Measurements from ENCODE around the gene IDH2. TPM values are rescaled to one million over a fixed set of nuclear protein-coding genes. Genes with fewer than 3 reads are reported as not detected.

The IDH2 gene
- total RNA-seq, 3 donors from 2014 or later (not counting 1 experiment from before 2014, with no cell fraction given), result 72.3 to 91.5 (median 81.0) TPM

DNA sequence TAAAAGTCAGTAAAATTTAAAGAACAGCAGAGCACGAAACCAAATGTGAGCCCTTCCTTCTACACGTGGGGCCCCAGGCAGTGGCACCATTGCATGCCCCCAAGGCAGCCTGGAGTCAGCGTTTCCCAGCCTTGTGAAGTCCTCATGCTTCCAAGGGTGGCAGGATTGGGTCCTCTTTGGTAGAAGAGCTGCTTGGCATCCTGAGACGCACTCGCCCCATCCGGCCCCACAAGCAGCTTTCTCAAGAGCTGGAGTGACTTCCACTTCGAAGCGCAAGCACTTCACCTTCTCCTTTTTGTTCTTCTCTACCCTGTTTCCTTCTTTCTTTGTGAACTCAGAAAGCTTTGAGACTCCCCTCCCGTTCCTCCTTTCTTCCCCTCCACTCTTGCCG lies 66.4 kb downstream of the IDH2 start:
- H3K27ac Mint-ChIP-seq, result peak overlapping the region; percentile 88 to 92
- Histone ChIP-seq H3K36me3 (ENCODE audit: control insufficient read depth, insufficient read depth, low read length) (no peaks in the 10 kb centered on the region), H3K4me1 (ENCODE audit: control insufficient read depth, insufficient read depth, low read length) (peaks cover 88% of the 10 kb centered on the region), H3K27me3 (ENCODE audit: control insufficient read depth, insufficient read depth, low read length) (no peaks in the 10 kb centered on the region), H3K9me3 (ENCODE audit: control insufficient read depth, insufficient read depth, low read length) (no peaks in the 10 kb centered on the region), H3K4me3 (ENCODE audit: low read length) (no peak overlapping the region), H3K27ac (ENCODE audit: low read length) (peak overlapping the region; percentile 89)
- ATAC-seq (no peak), DNase-seq (no peak)
- TF ChIP-seq, protein P1, sequence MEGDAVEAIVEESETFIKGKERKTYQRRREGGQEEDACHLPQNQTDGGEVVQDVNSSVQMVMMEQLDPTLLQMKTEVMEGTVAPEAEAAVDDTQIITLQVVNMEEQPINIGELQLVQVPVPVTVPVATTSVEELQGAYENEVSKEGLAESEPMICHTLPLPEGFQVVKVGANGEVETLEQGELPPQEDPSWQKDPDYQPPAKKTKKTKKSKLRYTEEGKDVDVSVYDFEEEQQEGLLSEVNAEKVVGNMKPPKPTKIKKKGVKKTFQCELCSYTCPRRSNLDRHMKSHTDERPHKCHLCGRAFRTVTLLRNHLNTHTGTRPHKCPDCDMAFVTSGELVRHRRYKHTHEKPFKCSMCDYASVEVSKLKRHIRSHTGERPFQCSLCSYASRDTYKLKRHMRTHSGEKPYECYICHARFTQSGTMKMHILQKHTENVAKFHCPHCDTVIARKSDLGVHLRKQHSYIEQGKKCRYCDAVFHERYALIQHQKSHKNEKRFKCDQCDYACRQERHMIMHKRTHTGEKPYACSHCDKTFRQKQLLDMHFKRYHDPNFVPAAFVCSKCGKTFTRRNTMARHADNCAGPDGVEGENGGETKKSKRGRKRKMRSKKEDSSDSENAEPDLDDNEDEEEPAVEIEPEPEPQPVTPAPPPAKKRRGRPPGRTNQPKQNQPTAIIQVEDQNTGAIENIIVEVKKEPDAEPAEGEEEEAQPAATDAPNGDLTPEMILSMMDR (IDR thresholded peaks at IDR 0.05), result no peak
- WGBS (ENCODE audit: insufficient coverage), result 54% methylated on average over 10 of the region's 10 CpGs
- H3K27me3 Mint-ChIP-seq (ENCODE audit: low read depth in 2 of 2), result no peaks in the 10 kb centered on the region
- intact Hi-C loops (cut with micrococcal nuclease), result loop anchor here (2.0 to 10.0 kb wide), 4 partner anchors 21 to 369 kb away; partner anchors contain the start of genes CIB1 and GDPGP1
- no peaks in the 10 kb centered on the region for H3K36me3 Mint-ChIP-seq
- no peaks in the 10 kb centered on the region for H3K9me3 Mint-ChIP-seq
- peak overlapping the region; percentile 78 for H3K4me3 Mint-ChIP-seq
- peaks cover 83 to 91% of the 10 kb centered on the region in 2 donors for H3K4me1 Mint-ChIP-seq

DNA sequence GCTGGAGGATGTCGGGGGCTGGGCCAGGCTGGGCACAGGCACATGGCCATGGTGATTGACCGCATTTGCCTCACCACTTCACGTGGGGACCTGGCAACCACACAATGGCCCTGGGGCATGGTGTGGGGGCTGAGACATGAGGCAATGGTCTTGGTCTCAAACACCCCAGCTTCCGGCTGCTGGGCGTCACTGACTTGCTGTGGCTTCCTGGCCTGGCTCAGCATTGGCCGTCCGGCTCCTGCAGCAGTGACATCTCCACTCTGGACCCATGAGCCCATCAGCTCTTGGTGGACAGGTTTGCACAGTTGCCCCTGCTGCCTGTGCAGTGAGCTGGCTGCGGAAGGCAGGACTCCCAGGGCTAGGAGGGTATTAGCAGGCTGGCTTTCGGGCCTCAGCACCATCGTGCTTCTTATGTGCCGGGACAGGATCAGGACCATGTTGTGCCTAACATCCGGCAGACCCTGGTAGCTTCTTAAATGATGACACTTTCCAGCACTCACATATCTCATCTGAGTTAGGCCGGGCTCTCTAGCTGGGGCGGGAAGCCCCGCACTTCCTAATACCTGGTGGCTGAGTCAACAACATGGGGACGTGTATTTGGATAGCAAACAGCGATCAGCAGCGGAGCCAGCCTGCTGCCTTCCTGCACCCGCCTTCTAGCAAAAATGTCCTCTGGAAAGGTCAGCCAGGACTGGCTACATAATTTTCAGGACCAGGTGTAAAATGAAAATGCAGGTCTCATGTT lies 67.0 kb downstream of the IDH2 start:
- Mint-ChIP-seq H3K27me3 (ENCODE audit: low read depth in 2 of 2) (no peaks in the 10 kb centered on the region), H3K9me3 (no peaks in the 10 kb centered on the region), H3K36me3 (no peaks in the 10 kb centered on the region), H3K27ac (peak overlapping the region; percentile 88 to 92), H3K4me1 (peaks cover 78 to 89% of the 10 kb centered on the region in 2 donors), H3K4me3 (peak overlapping the region; percentile 78)
- Histone ChIP-seq H3K9me3 (ENCODE audit: control insufficient read depth, insufficient read depth, low read length) (no peaks in the 10 kb centered on the region), H3K27me3 (ENCODE audit: control insufficient read depth, insufficient read depth, low read length) (no peaks in the 10 kb centered on the region), H3K27ac (ENCODE audit: low read length) (peak overlapping the region; percentile 89), H3K4me1 (ENCODE audit: control insufficient read depth, insufficient read depth, low read length) (peaks cover 87% of the 10 kb centered on the region), H3K4me3 (ENCODE audit: low read length) (no peak overlapping the region), H3K36me3 (ENCODE audit: control insufficient read depth, insufficient read depth, low read length) (no peaks in the 10 kb centered on the region)
- DNase-seq, result peak; percentile 39 to 80
- WGBS (ENCODE audit: insufficient coverage), result 63% methylated on average over 19 of the region's 19 CpGs
- intact Hi-C loops (cut with micrococcal nuclease), result loop anchor here (2.0 to 10.0 kb wide), 4 partner anchors 20 to 370 kb away; partner anchors contain the start of genes CIB1 and GDPGP1
- TF ChIP-seq, protein P1 (IDR thresholded peaks at IDR 0.05), result no peak
- ATAC-seq, result peak; percentile 53 to 80 (median 74)

DNA sequence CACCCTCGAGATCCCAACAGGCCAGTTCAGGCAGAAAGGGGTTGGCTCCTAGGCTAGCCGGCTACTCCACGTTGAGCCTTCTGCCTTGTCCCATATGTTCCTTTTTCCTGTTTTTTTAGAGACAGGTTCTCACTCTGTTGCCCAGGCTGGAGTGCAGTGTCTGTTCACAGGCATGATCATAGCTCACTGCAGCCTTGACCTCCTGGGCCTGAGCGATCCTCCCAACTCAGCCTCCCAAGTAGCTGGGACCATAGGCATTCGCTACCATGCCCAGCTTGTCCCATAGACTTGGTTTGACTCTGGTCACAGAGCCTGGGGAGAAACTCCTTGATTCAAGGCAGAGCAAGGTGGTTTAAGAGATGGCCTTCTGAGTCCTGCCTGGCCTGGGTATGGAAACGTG lies 68.8 kb downstream of the IDH2 start:
- Histone ChIP-seq H3K4me1 (ENCODE audit: control insufficient read depth, insufficient read depth, low read length) (peaks cover 77% of the 10 kb centered on the region), H3K36me3 (ENCODE audit: control insufficient read depth, insufficient read depth, low read length) (no peaks in the 10 kb centered on the region), H3K27ac (ENCODE audit: low read length) (peak overlapping the region; percentile 24), H3K4me3 (ENCODE audit: low read length) (no peak overlapping the region), H3K27me3 (ENCODE audit: control insufficient read depth, insufficient read depth, low read length) (no peaks in the 10 kb centered on the region), H3K9me3 (ENCODE audit: control insufficient read depth, insufficient read depth, low read length) (no peaks in the 10 kb centered on the region)
- H3K9me3 Mint-ChIP-seq, result no peaks in the 10 kb centered on the region
- intact Hi-C loops (cut with micrococcal nuclease), result loop anchor here (10.0 kb wide), 1 partner anchor 371 kb away; no protein-coding TSS in a partner anchor
- peak overlapping the region; percentile 78 for H3K4me3 Mint-ChIP-seq
- H3K36me3 Mint-ChIP-seq, result no peaks in the 10 kb centered on the region
- no peaks in the 10 kb centered on the region for H3K27me3 Mint-ChIP-seq (ENCODE audit: low read depth in 2 of 2)
- peak overlapping the region; percentile 88 to 92 for H3K27ac Mint-ChIP-seq
- no peak for DNase-seq
- 94% methylated on average over 6 of the region's 6 CpGs for WGBS (ENCODE audit: insufficient coverage)
- ATAC-seq, result no peak
- H3K4me1 Mint-ChIP-seq, result peaks cover 73 to 83% of the 10 kb centered on the region in 2 donors
- TF ChIP-seq, protein P1 (IDR thresholded peaks at IDR 0.05), result no peak

Other genes with a start within 250 kb of the IDH2 start
- gene AP3S2, start 208.5 kb downstream of the IDH2 start, total RNA-seq, result 10 to 100 TPM; 28.4 to 38.2 (median 36.8) TPM
- gene ARPIN, start 189.5 kb downstream of the IDH2 start, total RNA-seq, result 1 to 10 TPM in 1 of 3 donors, under 1 TPM in 2; 0.23 to 5.5 (median 0.38) TPM
- gene ZNF710, start 101.1 kb downstream of the IDH2 start, total RNA-seq, result 10 to 100 TPM; 26.5 to 43.1 (median 26.6) TPM
- 10 to 100 TPM; 13.1 to 28.1 (median 25.0) TPM for gene SEMA4B, start 98.9 kb upstream of the IDH2 start, total RNA-seq
- 100 to 1,000 TPM; 136 to 209 (median 154) TPM for gene CIB1, start 131.5 kb upstream of the IDH2 start, total RNA-seq
- 10 to 100 TPM in 1 of 3 donors, 1 to 10 TPM in 2; 7.8 to 11.1 (median 9.5) TPM for gene GDPGP1, start 131.7 kb upstream of the IDH2 start, total RNA-seq
- 1 to 10 TPM in 2 of 3 donors, under 1 TPM in 1; 0.18 to 2.2 (median 1.2) TPM for gene TTLL13, start 147.1 kb upstream of the IDH2 start, total RNA-seq
- 10 to 100 TPM; 33.4 to 43.5 (median 33.5) TPM for gene NGRN, start 163.2 kb upstream of the IDH2 start, total RNA-seq
- gene ZNF774, start 249.8 kb upstream of the IDH2 start, total RNA-seq, result under 1 TPM; 0.34 to 0.70 (median 0.47) TPM